ENCODE measurements around the gene JPH3. TPM values are rescaled to one million over a fixed set of nuclear protein-coding genes. Genes with fewer than 3 reads are reported as not detected.

The JPH3 gene
- total and polyA plus RNA-seq, 10 of the 15 experiments (the other 5 are each of a cell fraction or from before 2014, with no cell fraction given): 0.05 TPM; not detected in 9

DNA sequence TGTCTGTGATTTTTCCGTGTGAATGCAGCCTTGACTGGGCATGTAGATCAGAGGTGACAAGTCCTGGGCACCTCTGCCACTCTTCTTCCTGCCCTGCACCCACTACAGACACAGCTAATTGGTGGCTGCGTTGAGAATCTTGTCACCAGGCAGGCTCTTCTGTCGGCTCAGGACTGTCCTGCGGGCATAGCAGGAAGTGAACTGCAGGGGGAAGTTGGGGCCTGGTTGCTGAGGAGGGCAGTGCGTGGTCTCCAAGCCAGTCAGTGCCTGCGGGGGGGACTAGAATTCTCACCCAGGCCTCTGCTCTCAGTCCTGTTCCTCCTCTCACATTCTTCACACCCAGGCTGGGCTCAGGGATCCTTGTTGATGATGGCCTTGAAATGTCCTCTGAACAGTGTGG, 50.5 kb downstream of the JPH3 start:
- Histone ChIP-seq H3K27me3 (replicated peaks in 1 of 2; ENCODE audit: control insufficient read depth in 2 of 2, insufficient read depth in 2 of 2, low read length in 1 of 2) (peaks cover 0 to 3% of the 10 kb centered on the region in 2 experiments; a peak in 2 of 4 replicates), H3K4me1 (ENCODE audit: control insufficient read depth, insufficient read depth, low read length) (no peaks in the 10 kb centered on the region), H3K9me3 (replicated peaks; ENCODE audit: control insufficient read depth, insufficient read depth, low read length) (no peaks in the 10 kb centered on the region), H3K9ac (ENCODE audit: control insufficient read depth, insufficient read depth, low read length) (no peak overlapping the region), H3K4me3 (no peak overlapping the region), H3K36me3 (ENCODE audit: control insufficient read depth in 2 of 2, insufficient read depth in 2 of 2, low read length in 1 of 2) (no peaks in the 10 kb centered on the region), H3K4me2 (ENCODE audit: control insufficient read depth, insufficient read depth) (no peak overlapping the region), H3K79me2 (ENCODE audit: control insufficient read depth, insufficient read depth, low read length) (no peaks in the 10 kb centered on the region), H3K27ac (ENCODE audit: control insufficient read depth, insufficient read depth) (no peak overlapping the region), H4K20me1 (ENCODE audit: control insufficient read depth, insufficient read depth) (no peaks in the 10 kb centered on the region), H2AFZ (ENCODE audit: control insufficient read depth, low read depth, low read length) (no peak overlapping the region)
- SMC1A ChIA-PET (ENCODE audit: uncharacterized antibody, unreplicated experiment): no interaction called here
- no peak for FAIRE-seq
- TF ChIP-seq SUZ12 (IDR thresholded peaks at IDR 0.05; ENCODE audit: unreplicated experiment): no peak
- no peak for DNase-seq (ENCODE audit: low read depth, low spot score)
- CTCF ChIA-PET: no interaction called here
- RAD21 ChIA-PET (ENCODE audit: unreplicated experiment): no interaction called here
- in situ Hi-C loops (cut with MboI) (no loop called here), intact Hi-C loops (cut with micrococcal nuclease; ENCODE audit: unreplicated experiment) (no loop called here)
- BruUV-seq (replicated peaks): no TSS peak
- 12% methylated on average over 5 of the region's 6 CpGs for WGBS (ENCODE audit: insufficient coverage, insufficient replicate concordance, low lambda C conversion rate, missing lambda C conversion rate)
- ATAC-seq: no peak
- POLR2A ChIA-PET: no interaction called here

DNA sequence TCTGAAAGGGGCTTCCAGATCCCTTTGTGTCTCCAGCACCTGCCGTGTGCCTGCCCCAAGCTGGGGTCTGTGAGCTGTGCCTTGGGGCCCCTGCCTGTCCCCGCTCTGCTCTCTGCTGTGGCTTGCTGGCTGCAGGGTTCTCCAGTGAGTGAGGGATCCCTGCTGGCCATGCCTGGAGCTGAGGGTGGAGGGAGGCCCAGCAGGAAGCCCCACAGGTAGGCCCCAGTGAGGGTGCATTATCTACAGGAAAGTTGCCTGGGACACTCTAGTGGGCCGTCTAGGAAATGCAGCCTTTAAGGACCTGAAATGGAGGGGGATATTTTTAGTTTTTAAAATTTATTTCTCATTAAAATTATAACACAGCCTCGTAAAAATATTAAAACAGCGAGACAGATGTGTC, 50.9 kb downstream of the JPH3 start:
- ATAC-seq (peak; percentile 76), DNase-seq (ENCODE audit: low read depth, low spot score) (no peak), FAIRE-seq (no peak)
- Histone ChIP-seq H3K27ac (ENCODE audit: control insufficient read depth, insufficient read depth) (no peak overlapping the region), H4K20me1 (ENCODE audit: control insufficient read depth, insufficient read depth) (no peaks in the 10 kb centered on the region), H3K79me2 (ENCODE audit: control insufficient read depth, insufficient read depth, low read length) (no peaks in the 10 kb centered on the region), H3K27me3 (replicated peaks in 1 of 2; ENCODE audit: control insufficient read depth in 2 of 2, insufficient read depth in 2 of 2, low read length in 1 of 2) (peaks cover 0 to 3% of the 10 kb centered on the region in 2 experiments; a peak in 2 of 4 replicates), H3K36me3 (ENCODE audit: control insufficient read depth in 2 of 2, insufficient read depth in 2 of 2, low read length in 1 of 2) (no peaks in the 10 kb centered on the region), H3K4me1 (ENCODE audit: control insufficient read depth, insufficient read depth, low read length) (no peaks in the 10 kb centered on the region), H3K4me2 (ENCODE audit: control insufficient read depth, insufficient read depth) (no peak overlapping the region), H3K9ac (ENCODE audit: control insufficient read depth, insufficient read depth, low read length) (no peak overlapping the region), H3K9me3 (replicated peaks; ENCODE audit: control insufficient read depth, insufficient read depth, low read length) (no peaks in the 10 kb centered on the region), H3K4me3 (no peak overlapping the region), H2AFZ (ENCODE audit: control insufficient read depth, low read depth, low read length) (no peak overlapping the region)
- BruUV-seq (replicated peaks): no TSS peak
- CTCF ChIA-PET: no interaction called here
- WGBS (ENCODE audit: insufficient coverage, insufficient replicate concordance, low lambda C conversion rate, missing lambda C conversion rate): 32% methylated on average over 5 of the region's 5 CpGs
- TF ChIP-seq, protein P1, sequence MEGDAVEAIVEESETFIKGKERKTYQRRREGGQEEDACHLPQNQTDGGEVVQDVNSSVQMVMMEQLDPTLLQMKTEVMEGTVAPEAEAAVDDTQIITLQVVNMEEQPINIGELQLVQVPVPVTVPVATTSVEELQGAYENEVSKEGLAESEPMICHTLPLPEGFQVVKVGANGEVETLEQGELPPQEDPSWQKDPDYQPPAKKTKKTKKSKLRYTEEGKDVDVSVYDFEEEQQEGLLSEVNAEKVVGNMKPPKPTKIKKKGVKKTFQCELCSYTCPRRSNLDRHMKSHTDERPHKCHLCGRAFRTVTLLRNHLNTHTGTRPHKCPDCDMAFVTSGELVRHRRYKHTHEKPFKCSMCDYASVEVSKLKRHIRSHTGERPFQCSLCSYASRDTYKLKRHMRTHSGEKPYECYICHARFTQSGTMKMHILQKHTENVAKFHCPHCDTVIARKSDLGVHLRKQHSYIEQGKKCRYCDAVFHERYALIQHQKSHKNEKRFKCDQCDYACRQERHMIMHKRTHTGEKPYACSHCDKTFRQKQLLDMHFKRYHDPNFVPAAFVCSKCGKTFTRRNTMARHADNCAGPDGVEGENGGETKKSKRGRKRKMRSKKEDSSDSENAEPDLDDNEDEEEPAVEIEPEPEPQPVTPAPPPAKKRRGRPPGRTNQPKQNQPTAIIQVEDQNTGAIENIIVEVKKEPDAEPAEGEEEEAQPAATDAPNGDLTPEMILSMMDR (IDR thresholded peaks at IDR 0.05 in 2 of 3, conservative IDR thresholded peaks at IDR 0.05 in 1 of 3; ENCODE audit: control insufficient read depth in 2 of 3, extremely low read depth in 1 of 3, insufficient read depth in 1 of 3, low read depth in 3 of 3, low read length in 3 of 3): peak; percentile 20 to 40 (median 32)
- TF ChIP-seq HDAC6 (IDR thresholded peaks at IDR 0.05; ENCODE audit: unreplicated experiment) (no peak), RAD21 (IDR thresholded peaks at IDR 0.05; ENCODE audit: insufficient read depth, low read depth, low read length) (peak; percentile 17; the same call in 1 of the 2 replicates)
- intact Hi-C loops (cut with micrococcal nuclease; ENCODE audit: unreplicated experiment) (no loop called here), in situ Hi-C loops (cut with MboI) (no loop called here)
- RAD21 ChIA-PET (ENCODE audit: unreplicated experiment): no interaction called here
- POLR2A ChIA-PET: no interaction called here
- SMC1A ChIA-PET (ENCODE audit: uncharacterized antibody, unreplicated experiment): no interaction called here

Data from GM12878 (cell line).